Renal cortical epithelial cell (primary cell): ENCODE results near the gene TULP4. TPM values are rescaled to one million over a fixed set of nuclear protein-coding genes. Genes with fewer than 3 reads are reported as not detected.
"Not testable (repeated sequence)": the region's sequence is repeated elsewhere in the genome, so short reads cannot be mapped to it uniquely, and the experiment has no call there.

ENCODE experiments used
- DNase-seq: peaks from one replicate; pipeline ENCODE4 v3.0.0-alpha.2; 2011; ENCODE audit warnings: low read depth
- total RNA-seq: library from RNA; depleted of rRNA; stranded (reverse); fragments of >200 nt; gene quantifications from 2 replicates; pipeline ENCODE4 v1.2.3, GENCODE V29; 2014

The TULP4 gene
- total RNA-seq, 1 donor from 2014 or later, result 141 TPM

- DNase-seq, result peak; percentile 62
These were observed 187.9 kb downstream of the TULP4 start for GRCh38 chr6:158500016-158500735.

- no peak for DNase-seq
These were observed 189.3 kb downstream of the TULP4 start for GRCh38 chr6:158501360-158502262.

- no peak for DNase-seq
These were observed 190.1 kb downstream of the TULP4 start for GRCh38 chr6:158502263-158502950.

GRCh38 chr6:158503222-158503621 lies 191.0 kb downstream of the TULP4 start:
- DNase-seq, result no peak

- no peak for DNase-seq
These were observed 191.6 kb downstream of the TULP4 start for GRCh38 chr6:158503846-158504245.

GRCh38 chr6:158505194-158505593 lies 192.9 kb downstream of the TULP4 start:
- DNase-seq, result no peak

- DNase-seq, result no peak
These were observed 194.3 kb downstream of the TULP4 start for GRCh38 chr6:158506601-158507000.

GRCh38 chr6:158507174-158507573 lies 194.9 kb downstream of the TULP4 start:
- no peak for DNase-seq

- DNase-seq, result no peak
These were observed 196.2 kb downstream of the TULP4 start for GRCh38 chr6:158508450-158508849.

GRCh38 chr6:158509465-158509864 lies 197.2 kb downstream of the TULP4 start:
- DNase-seq, result no peak

GRCh38 chr6:158512809-158513208 lies 200.5 kb downstream of the TULP4 start:
- DNase-seq, result peak; percentile 24

GRCh38 chr6:158514176-158514575 lies 201.9 kb downstream of the TULP4 start:
- DNase-seq, result no peak

GRCh38 chr6:158514991-158515390 lies 202.7 kb downstream of the TULP4 start:
- no peak for DNase-seq

GRCh38 chr6:158516098-158516497 lies 203.8 kb downstream of the TULP4 start:
- no peak for DNase-seq

GRCh38 chr6:158517038-158517437 lies 204.8 kb downstream of the TULP4 start:
- no peak for DNase-seq

GRCh38 chr6:158517581-158517980 lies 205.3 kb downstream of the TULP4 start:
- DNase-seq, result no peak

- DNase-seq, result peak; percentile 79
These were observed 206.2 kb downstream of the TULP4 start for GRCh38 chr6:158518191-158519127.

- no peak for DNase-seq
These were observed 207.0 kb downstream of the TULP4 start for GRCh38 chr6:158519300-158519699.

- DNase-seq, result no peak
These were observed 207.5 kb downstream of the TULP4 start for GRCh38 chr6:158519761-158520160.

- not testable (repeated sequence) for DNase-seq
These were observed 208.7 kb downstream of the TULP4 start for GRCh38 chr6:158520975-158521374.

GRCh38 chr6:158521759-158522158 lies 209.5 kb downstream of the TULP4 start:
- DNase-seq, result no peak
